Ovary (tissue), 10 donors: ENCODE results near the gene WNT2. TPM values are rescaled to one million over a fixed set of nuclear protein-coding genes. Genes with fewer than 3 reads are reported as not detected.

Experiments
- DNase-seq, 5 donors: peaks; one replicate each; pipeline ENCODE4 v3.0.0-alpha.2; 2019 to 2020
- H3K27ac ChIP-seq, 2 donors: fragments of 200-600 bp; one replicate each; pipeline versions ENCODE4 v1.5.1 to v1.8.0; 2019 to 2022
- H3K27me3 ChIP-seq: fragments of 200-600 bp; one replicate; pipeline ENCODE4 v1.8.0; 2022
- H3K36me3 ChIP-seq: fragments of 200-600 bp; sonication (generic); one replicate; pipeline ENCODE4 v1.5.1; 2019
- H3K4me1 ChIP-seq: one replicate; pipeline ENCODE4 v1.8.1; 2013; ENCODE audit warnings: mild to moderate bottlenecking, moderate library complexity; ENCODE audit not compliant: insufficient read depth
- H3K4me3 ChIP-seq: fragments of 200-600 bp; sonication (generic); one replicate; pipeline ENCODE4 v1.5.1; 2017
- H3K9me3 ChIP-seq, 2 donors: fragments of 200-600 bp in 1 of 2; sonication (generic) in 1 of 2; one replicate each; pipeline versions ENCODE4 v1.5.1 to v1.8.1; 2013 to 2019; ENCODE audit warnings: mild to moderate bottlenecking in 1 of 2, moderate library complexity in 1 of 2
- EP300 ChIP-seq: sonication (generic); formaldehyde crosslinking; IDR thresholded peaks from one replicate; pipeline ENCODE4 v1.6.1; 2017; ENCODE audit warnings: antibody characterized with exemption
- POLR2A ChIP-seq: fragments of 450-650 bp; IDR thresholded peaks from one replicate; pipeline ENCODE4 v1.6.1; 2017; ENCODE audit warnings: antibody characterized with exemption, mild to moderate bottlenecking, moderate library complexity
- WGBS, 3 donors: extraction: QIAGEN DNeasy Blood & Tissue Kit in 1 of 3; methylation state at CpG; one replicate each; pipeline versions ENCODE4 v1.1.5 to v1.1.7; 2013 to 2017; 5-methylcytosine and 5-hydroxymethylcytosine counted together
- intact Hi-C, 4 donors: fragments of 100-400 bp; cut with DNase I; formaldehyde crosslinking; loops; one replicate each; pipeline versions ENCODE4 v1.11.0 to v1.15.1; 2022 to 2023
- long read RNA-seq, 3 donors: library from polyadenylated mRNA in 2 of 3; unstranded in 2 of 3; transcript quantifications; one replicate each; pipeline ENCODE4 v2.0.0 and lab custom pipeline, GENCODE V29; 2021 to 2026
- polyA plus RNA-seq, 2 donors: library from polyadenylated mRNA; stranded (reverse); fragments of 200-250 nt in 1 of 2; fragments of 350-450 nt in 1 of 2; fragmentation: Illumina TruSeq in 1 of 2; extraction: RNeasy Lipid Tissue Mini Kit (QIAGEN cat#74804) in 1 of 2; gene quantifications; one replicate each; pipeline ENCODE4 v1.2.3, GENCODE V29; 2013 to 2014
- total RNA-seq, 7 donors: library from RNA; depleted of rRNA in 2 of 7; stranded (reverse); fragments of >200 nt in 2 of 7; fragmentation: NEBNext Ultra II Directional in 3 of 7; extraction: Animal tissue kit (Norgen Biotek cat#: 25700) in 3 of 7; gene quantifications; one replicate each; pipeline versions ENCODE4 v1.1.0 to v1.2.4, GENCODE V29; 2016 to 2023
- TF ChIP-seq, protein P1 (sequence below), 3 donors: fragments of 450-650 bp in 2 of 3; fragments of 200-600 bp in 1 of 3; IDR thresholded peaks; one replicate each; pipeline versions ENCODE4 v1.5.1 to v1.8.0; 2016 to 2022; ENCODE audit warnings: antibody characterized with exemption in 3 of 3, mild to moderate bottlenecking in 1 of 3
- donor health status: DM: no; HTN: no; CAD: no; lungs with moderate emphysema.
- donor health status: DM: no; HTN: no; CAD: no.
- donor health status: Bipolar disorder and iron deficiency.
- donor health status: DM: yes; HTN: yes; CAD: no.
- donor health status: DM: no; HTN: no; CAD: no.
- donor health status: DM: yes; HTN: yes; CAD: no.

The WNT2 gene
- 1 to 10 TPM in 1 of 7 donors, under 1 TPM in 4, not detected in 2; 0.17 to 2.1 (median 0.31) TPM for total RNA-seq
- polyA plus RNA-seq, result 1 to 10 TPM in 1 of 2 donors, under 1 TPM in 1; 0.50 to 1.2 TPM
- long read RNA-seq, donor 1, partial matches to known transcripts, result 0 of 5 reads
- long read RNA-seq, donor 1, other reads (novel, unspliced or antisense), result 1 of 5 reads
- long read RNA-seq, donor 2, partial matches to known transcripts, result 0 of 2 reads
- long read RNA-seq, donor 2, other reads (novel, unspliced or antisense), result 0 of 2 reads
- long read RNA-seq, donor 3, result 0 reads

DNA sequence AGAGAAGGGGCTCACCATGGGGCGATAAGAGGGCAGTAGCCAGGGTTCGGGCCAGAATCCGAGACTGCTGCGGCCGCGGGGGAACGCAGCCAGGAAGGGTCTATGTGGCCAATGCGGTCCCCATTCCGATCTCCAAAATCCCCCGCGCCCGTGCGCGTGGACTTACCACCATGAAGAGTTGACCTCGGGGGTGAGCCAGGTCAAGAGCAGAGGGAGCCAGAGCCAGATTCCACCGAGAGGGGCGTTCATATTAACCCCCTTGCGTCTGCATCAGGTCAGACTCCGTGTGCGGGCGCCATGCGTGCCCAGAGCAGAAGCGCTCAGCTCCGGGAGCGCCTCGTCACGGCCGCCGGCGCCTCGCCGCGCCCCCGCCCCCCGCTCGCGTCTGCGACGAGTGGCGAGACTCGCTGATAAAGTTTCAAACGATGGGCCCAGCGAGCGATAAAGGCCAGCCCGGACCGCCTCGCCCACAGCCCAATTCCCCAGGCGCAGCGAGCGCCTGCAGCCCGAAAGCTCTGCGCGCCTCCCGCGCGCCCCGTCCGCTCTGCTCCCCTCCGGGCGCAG is at the start of gene WNT2:
Gene WNT2, minus strand, starts transcription at position 318 of the 564 bp plus-strand sequence. Its CDS starts 69 bp downstream, at position 249.
- 0 to 1% (median 1%) methylated on average over 52 to 60 of the region's 60 CpGs for WGBS, 3 donors
- Histone ChIP-seq H3K4me3 (peak within 1 kb of the TSS; percentile 35), H3K27me3 (no peaks in the 10 kb centered on the region), H3K4me1 (peaks cover 6% of the 10 kb centered on the region), H3K36me3 (no peaks in the 10 kb centered on the region), H3K9me3 (no peaks in the 10 kb centered on the region), H3K27ac (no peak within 1 kb of the TSS)
- DNase-seq, result no peak
- TF ChIP-seq, protein P1, sequence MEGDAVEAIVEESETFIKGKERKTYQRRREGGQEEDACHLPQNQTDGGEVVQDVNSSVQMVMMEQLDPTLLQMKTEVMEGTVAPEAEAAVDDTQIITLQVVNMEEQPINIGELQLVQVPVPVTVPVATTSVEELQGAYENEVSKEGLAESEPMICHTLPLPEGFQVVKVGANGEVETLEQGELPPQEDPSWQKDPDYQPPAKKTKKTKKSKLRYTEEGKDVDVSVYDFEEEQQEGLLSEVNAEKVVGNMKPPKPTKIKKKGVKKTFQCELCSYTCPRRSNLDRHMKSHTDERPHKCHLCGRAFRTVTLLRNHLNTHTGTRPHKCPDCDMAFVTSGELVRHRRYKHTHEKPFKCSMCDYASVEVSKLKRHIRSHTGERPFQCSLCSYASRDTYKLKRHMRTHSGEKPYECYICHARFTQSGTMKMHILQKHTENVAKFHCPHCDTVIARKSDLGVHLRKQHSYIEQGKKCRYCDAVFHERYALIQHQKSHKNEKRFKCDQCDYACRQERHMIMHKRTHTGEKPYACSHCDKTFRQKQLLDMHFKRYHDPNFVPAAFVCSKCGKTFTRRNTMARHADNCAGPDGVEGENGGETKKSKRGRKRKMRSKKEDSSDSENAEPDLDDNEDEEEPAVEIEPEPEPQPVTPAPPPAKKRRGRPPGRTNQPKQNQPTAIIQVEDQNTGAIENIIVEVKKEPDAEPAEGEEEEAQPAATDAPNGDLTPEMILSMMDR (IDR thresholded peaks at IDR 0.05), result no peak
- TF ChIP-seq EP300 (no peak), POLR2A (no peak)
- intact Hi-C loops, result no loop called here

DNA sequence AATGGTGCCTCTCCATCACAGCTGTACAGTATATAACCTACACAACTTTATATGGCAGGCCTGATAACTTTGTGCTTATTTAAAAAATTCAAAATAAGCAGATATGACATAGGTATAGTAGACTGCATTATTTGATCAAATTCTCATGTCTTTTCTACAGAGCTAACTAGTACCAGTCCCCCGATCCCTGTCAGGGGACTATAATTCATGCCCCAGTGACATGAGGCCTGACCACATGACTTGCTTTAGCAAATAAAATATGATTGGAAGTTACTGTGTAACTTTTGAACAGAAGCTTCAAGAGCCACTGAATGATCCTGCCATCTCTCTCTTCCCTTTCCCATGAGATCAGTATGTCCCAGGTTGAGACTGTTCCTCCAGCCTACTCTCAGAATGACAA is 49.2 kb upstream of the WNT2 start:
- WGBS, 3 donors, result 92 to 98% (median 97%) methylated on average over 1 of the region's 1 CpG
- Histone ChIP-seq H3K27me3 (no peaks in the 10 kb centered on the region), H3K27ac (no peak overlapping the region), H3K36me3 (no peaks in the 10 kb centered on the region), H3K9me3 (no peaks in the 10 kb centered on the region), H3K4me3 (no peak overlapping the region), H3K4me1 (no peaks in the 10 kb centered on the region)
- TF ChIP-seq, protein P1 (IDR thresholded peaks at IDR 0.05), result no peak
- no peak for TF ChIP-seq EP300
- TF ChIP-seq POLR2A, result no peak
- intact Hi-C loops, result no loop called here
- no peak for DNase-seq

DNA sequence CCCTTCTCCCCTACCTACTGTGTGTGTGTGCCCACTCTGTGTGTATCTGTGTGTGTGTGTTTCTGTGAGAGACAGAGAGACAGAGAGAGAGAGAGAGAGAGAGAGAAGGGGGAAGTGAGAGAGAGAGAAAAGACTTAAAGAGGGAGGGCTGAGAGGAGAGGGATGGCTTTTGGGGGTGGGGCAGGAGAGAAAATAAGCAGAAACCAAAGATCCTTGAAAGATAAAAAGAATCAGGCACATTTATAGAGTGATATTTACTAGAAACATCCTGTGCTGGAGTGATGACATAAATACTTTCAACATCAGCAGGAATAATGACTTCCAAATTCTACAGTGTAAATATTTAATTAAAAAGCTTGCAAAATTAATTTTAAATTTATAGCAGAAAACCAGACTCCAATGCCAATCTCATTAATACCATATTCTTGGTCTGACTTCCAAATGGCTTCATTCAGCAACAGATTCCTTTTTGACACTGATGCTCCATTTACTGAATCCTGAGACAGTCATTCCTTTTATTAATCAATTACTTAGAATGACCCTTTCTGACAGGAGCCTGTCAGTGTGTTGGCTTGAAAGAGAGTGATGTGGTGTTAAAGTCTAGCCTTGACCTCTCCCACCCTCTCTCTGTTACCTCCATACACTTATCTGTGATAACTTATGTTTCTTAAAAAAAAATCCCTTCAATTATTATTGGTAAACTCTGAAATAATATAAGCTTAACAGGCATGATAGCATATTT is 41.7 kb upstream of the WNT2 start:
- Histone ChIP-seq H3K27ac (no peak overlapping the region), H3K4me1 (no peaks in the 10 kb centered on the region), H3K27me3 (no peaks in the 10 kb centered on the region), H3K9me3 (no peaks in the 10 kb centered on the region), H3K36me3 (no peaks in the 10 kb centered on the region), H3K4me3 (no peak overlapping the region)
- no peak for DNase-seq
- intact Hi-C loops, result no loop called here
- TF ChIP-seq POLR2A, result no peak
- no peak for TF ChIP-seq EP300
- TF ChIP-seq, protein P1 (IDR thresholded peaks at IDR 0.05), result no peak

DNA sequence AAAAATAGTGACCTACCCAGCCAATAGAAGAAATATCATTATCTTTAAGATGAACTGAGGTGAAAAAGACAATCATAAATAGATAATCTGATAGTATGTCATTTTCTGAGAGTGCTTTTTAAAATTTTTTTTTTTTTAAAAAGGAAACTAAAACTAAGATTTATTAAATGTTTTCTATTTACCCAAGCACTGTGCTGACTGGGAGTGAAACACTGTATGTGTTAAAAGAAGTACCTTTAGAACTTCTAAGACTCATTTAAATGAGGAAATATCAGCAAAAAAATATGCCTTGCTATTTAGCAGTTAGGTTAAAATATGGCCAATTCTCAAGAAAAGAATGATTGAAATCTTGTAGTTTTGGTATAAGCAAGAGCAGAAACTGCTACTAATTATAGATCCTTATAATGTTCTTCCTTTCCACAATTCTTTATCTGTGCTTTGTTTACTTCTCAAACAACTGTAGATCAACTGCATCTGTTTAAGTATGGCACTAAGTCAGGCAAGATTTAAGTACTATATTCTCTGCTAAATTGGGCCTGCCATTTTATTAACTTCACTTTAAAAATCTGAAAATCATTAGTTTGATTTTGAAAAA is 39.5 kb upstream of the WNT2 start:
- Histone ChIP-seq H3K27ac (no peak overlapping the region), H3K4me1 (no peaks in the 10 kb centered on the region), H3K27me3 (no peaks in the 10 kb centered on the region), H3K36me3 (no peaks in the 10 kb centered on the region), H3K4me3 (no peak overlapping the region), H3K9me3 (no peaks in the 10 kb centered on the region)
- no peak for TF ChIP-seq EP300
- TF ChIP-seq POLR2A, result no peak
- TF ChIP-seq, protein P1 (IDR thresholded peaks at IDR 0.05), result no peak
- DNase-seq, result no peak
- intact Hi-C loops, result no loop called here
